ENCODE measurements around the gene HIPK2. TPM values are rescaled to one million over a fixed set of nuclear protein-coding genes. Genes with fewer than 3 reads are reported as not detected.

Gene HIPK2
- total RNA-seq, 4 donors from 2014 or later = 13.6 to 21.8 (median 18.2) TPM

DNA sequence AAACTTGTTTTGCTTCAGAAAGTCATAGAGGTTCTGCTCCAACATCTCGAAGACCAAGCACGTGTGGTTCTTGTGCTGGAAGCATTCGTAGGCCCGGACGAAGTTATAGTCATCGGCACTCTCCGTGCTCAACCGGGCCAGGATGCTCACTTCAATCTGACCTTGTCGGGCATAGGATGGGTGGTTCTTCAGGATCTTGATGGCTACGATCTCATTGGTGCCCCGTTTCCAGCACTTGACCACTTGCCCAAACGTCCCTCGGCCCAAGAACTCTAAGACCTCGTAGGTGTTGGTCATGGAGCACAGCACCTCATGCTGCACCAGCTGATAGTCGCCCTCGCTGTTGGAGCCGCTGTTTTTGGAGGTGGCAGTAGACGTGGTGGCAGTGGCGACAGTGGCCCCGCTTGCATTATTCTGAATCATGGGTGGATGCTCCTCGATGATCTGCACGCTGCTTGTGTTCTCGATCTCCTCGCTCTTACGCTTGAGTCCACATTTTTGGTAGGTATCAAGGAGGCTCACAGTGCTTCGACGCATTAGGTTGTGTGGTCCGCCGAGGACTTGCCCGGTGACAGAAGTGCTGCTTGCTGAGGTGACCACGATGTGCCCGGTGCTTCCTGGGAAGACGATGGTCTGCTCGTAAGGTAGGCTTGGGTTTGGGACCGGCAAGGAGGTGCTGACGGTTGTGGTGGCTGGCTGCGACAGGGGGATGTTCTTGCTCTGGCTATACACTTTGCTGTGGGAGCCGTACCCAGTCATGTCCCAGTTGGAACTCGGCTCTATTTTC lies 61.4 kb downstream of the HIPK2 start:
- Histone ChIP-seq H3K4me3 (no peak overlapping the region), H3K4me1 (peaks cover 5% of the 10 kb centered on the region), H3K9me3 (no peaks in the 10 kb centered on the region), H3K36me3 (peaks cover 35% of the 10 kb centered on the region), H3K27ac (no peak overlapping the region), H3K27me3 (no peaks in the 10 kb centered on the region)
- TF ChIP-seq EP300 (IDR thresholded peaks at IDR 0.05) (no peak), POLR2AphosphoS5 (IDR thresholded peaks at IDR 0.05) (no peak), POLR2A (IDR thresholded peaks at IDR 0.05) (no peak)
- TF ChIP-seq, protein P1, sequence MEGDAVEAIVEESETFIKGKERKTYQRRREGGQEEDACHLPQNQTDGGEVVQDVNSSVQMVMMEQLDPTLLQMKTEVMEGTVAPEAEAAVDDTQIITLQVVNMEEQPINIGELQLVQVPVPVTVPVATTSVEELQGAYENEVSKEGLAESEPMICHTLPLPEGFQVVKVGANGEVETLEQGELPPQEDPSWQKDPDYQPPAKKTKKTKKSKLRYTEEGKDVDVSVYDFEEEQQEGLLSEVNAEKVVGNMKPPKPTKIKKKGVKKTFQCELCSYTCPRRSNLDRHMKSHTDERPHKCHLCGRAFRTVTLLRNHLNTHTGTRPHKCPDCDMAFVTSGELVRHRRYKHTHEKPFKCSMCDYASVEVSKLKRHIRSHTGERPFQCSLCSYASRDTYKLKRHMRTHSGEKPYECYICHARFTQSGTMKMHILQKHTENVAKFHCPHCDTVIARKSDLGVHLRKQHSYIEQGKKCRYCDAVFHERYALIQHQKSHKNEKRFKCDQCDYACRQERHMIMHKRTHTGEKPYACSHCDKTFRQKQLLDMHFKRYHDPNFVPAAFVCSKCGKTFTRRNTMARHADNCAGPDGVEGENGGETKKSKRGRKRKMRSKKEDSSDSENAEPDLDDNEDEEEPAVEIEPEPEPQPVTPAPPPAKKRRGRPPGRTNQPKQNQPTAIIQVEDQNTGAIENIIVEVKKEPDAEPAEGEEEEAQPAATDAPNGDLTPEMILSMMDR (IDR thresholded peaks at IDR 0.05) = no peak
- DNase-seq (ENCODE audit: low spot score in 2 of 2) = no peak
- WGBS = 97% methylated on average over 39 of the region's 39 CpGs

DNA sequence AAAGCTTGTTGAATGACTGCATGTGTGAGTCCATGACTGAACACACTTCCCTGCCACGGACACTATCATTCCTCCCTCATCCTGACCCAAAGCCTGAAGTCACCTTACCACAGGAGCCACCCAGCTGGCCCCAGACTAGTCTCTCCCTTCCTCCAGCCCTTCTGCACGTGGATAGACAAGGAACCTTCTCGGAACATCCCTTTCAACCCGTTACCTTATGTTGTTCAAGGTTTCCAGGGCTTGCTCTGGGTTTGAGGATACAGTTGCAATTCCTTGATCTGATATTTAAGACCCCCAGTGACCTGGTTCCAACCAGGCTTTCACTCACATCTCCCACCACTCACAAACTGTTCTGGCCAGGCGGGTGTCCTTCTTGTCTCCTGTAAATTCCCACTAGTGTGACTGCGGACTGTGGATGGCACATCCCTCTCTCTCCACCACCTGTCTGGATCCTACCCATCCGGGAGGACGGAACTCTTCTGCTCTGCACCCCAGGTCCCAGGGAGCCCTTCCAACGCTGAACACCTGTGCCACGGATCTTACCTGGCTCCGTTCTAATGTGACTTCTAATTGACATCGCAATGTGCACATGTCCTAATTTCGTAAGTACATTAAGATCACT lies 62.5 kb downstream of the HIPK2 start:
- Histone ChIP-seq H3K9me3 (no peaks in the 10 kb centered on the region), H3K36me3 (peaks cover 35% of the 10 kb centered on the region), H3K27ac (no peak overlapping the region), H3K27me3 (no peaks in the 10 kb centered on the region), H3K4me3 (no peak overlapping the region), H3K4me1 (no peaks in the 10 kb centered on the region)
- DNase-seq (ENCODE audit: low spot score in 2 of 2) = no peak
- 96% methylated on average over 13 of the region's 13 CpGs for WGBS
- TF ChIP-seq POLR2AphosphoS5 (IDR thresholded peaks at IDR 0.05) = no peak
- TF ChIP-seq, protein P1 (IDR thresholded peaks at IDR 0.05) = no peak
- TF ChIP-seq POLR2A (IDR thresholded peaks at IDR 0.05) = no peak
- no peak for TF ChIP-seq EP300 (IDR thresholded peaks at IDR 0.05)

DNA sequence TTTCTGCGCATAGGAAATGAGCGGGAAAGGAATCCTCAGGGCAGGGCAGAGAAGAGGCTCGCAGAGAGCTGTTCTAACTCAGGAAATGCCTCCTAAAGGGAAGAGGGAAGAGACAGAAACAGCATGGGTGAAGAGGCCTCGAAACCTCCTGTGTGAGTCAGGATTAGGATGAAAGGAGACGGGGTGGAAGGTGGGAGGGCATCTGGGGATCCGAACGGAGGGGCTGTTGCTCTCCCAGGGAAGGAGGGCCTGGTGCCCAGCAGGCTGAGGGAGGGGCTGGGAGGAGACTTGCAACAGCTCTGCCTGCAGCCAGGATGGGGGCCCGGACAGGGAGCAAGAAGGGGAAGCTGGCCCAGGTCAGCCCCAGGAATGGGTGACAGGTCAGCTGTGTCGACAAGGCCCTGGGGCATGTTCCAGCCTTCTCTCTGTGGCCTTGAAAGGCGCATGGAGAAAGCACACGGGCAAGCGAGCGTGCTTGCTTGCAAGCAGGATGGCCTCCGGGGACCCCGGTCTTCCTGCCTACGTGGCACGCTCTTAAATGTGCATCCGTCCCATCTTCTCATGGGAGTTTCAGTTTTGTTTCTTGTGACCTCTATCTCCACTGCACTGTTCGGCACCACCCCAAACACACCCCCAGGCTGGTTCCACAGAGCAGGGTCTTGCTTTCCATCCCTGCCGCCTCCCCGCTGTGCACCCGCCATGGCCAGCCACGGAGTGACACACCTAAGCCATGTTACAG lies 63.5 kb downstream of the HIPK2 start:
- TF ChIP-seq, protein P1 (IDR thresholded peaks at IDR 0.05) = no peak
- Histone ChIP-seq H3K27ac (no peak overlapping the region), H3K4me3 (no peak overlapping the region), H3K4me1 (peaks cover 4% of the 10 kb centered on the region), H3K36me3 (peaks cover 35% of the 10 kb centered on the region), H3K9me3 (no peaks in the 10 kb centered on the region), H3K27me3 (no peaks in the 10 kb centered on the region)
- no peak for DNase-seq (ENCODE audit: low spot score in 2 of 2)
- 82% methylated on average over 18 of the region's 23 CpGs for WGBS

DNA sequence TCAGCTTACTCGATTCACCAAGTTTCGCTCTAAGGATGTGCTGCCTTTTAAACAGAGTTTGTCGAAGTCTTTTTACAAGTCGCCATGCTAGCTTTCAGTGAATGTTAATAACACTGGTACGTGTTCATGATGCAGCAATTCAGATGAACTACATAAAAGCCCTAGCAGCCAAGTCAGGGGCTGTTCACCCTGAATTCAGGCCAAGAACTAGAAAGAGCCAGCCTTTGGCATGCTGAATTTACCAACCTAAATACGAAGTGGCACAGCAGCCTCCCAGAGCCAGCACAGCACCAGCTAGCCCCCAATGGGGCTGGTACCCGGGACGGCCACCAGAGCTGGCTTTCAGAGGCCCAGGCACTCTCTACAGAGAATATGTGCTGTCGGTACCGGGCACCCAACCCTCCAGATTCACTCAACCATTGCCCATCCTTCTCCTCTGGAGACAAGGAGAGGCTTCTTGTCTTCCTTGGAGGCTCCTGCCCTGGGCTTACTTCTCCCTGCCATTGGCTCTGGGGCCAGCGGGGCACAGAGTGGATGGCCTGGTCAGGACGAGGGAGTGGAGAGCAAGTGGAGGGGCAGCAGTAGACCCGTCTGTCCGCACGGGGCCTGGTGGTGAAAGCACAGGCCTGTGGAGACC lies 64.2 kb downstream of the HIPK2 start:
- H3K4me3 ChIP-seq = no peak overlapping the region
- 90% methylated on average over 15 of the region's 15 CpGs for WGBS
- no peak overlapping the region for H3K27ac ChIP-seq

More for the DNA sequence above, 64.2 kb downstream of the HIPK2 start:
- Histone ChIP-seq H3K4me1 (peaks cover 9% of the 10 kb centered on the region), H3K36me3 (peaks cover 35% of the 10 kb centered on the region), H3K9me3 (no peaks in the 10 kb centered on the region), H3K27me3 (no peaks in the 10 kb centered on the region)
- DNase-seq (ENCODE audit: low spot score in 2 of 2) = no peak
- TF ChIP-seq, protein P1 (IDR thresholded peaks at IDR 0.05) = no peak
- TF ChIP-seq POLR2AphosphoS5 (IDR thresholded peaks at IDR 0.05) (no peak), EP300 (IDR thresholded peaks at IDR 0.05) (no peak), POLR2A (IDR thresholded peaks at IDR 0.05) (no peak)
